Mucosa of descending colon (tissue), 3 donors: ENCODE results near the gene ERO1A. TPM values are rescaled to one million over a fixed set of nuclear protein-coding genes. Genes with fewer than 3 reads are reported as not detected.

ENCODE experiments used
- ATAC-seq: fragments of 200-7000 bp; cut with Tn5 transposase; one replicate; pipeline ENCODE4 v1.9.1; 2020; ENCODE audit warnings: mild to moderate bottlenecking, moderate library complexity
- DNase-seq, 3 donors: peaks; one replicate each; pipeline ENCODE4 v3.0.0-alpha.2; 2020
- H3K36me3 ChIP-seq: fragments of 200-600 bp; one replicate; pipeline ENCODE4 v1.8.0; 2021; ENCODE audit warnings: low read depth, mild to moderate bottlenecking
- H3K4me1 ChIP-seq: fragments of 200-600 bp; one replicate; pipeline ENCODE4 v1.8.0; 2021; ENCODE audit warnings: low read depth, mild to moderate bottlenecking
- H3K4me3 ChIP-seq: fragments of 200-600 bp; one replicate; pipeline ENCODE4 v1.8.0; 2021; ENCODE audit warnings: mild to moderate bottlenecking
- H3K9me3 ChIP-seq: fragments of 200-600 bp; one replicate; pipeline ENCODE4 v1.8.0; 2021; ENCODE audit warnings: mild to moderate bottlenecking
- CTCF ChIP-seq: fragments of 200-600 bp; IDR thresholded peaks from one replicate; pipeline ENCODE4 v1.8.0; 2022; ENCODE audit warnings: antibody characterized with exemption, mild to moderate bottlenecking
- intact Hi-C, 2 donors: fragments of 100-400 bp; cut with DNase I in 1 of 2; cut with micrococcal nuclease in 1 of 2; formaldehyde crosslinking; loops; one replicate each; pipeline versions ENCODE4 v1.11.0 to v1.11.1; 2022; cut with DNase I, micrococcal nuclease
- total RNA-seq, 3 donors: library from RNA; stranded (reverse); fragmentation: NEBNext Ultra II Directional in 2 of 3; extraction: Animal tissue kit (Norgen Biotek cat#: 25700) in 2 of 3; gene quantifications; one replicate each; pipeline versions ENCODE4 v1.2.1 to v1.2.4, GENCODE V29; 2021 to 2023
- donor health status: DM: no; HTN: no; CAD: no; lungs with moderate emphysema.
- donor health status: DM: no; HTN: no; CAD: no.
- donor health status: DM: no; HTN: yes; CAD: no.

The ERO1A gene
- total RNA-seq, 3 donors from 2014 or later: 45.1 to 67.5 (median 55.4) TPM

GRCh38 chr14:52618602-52619001 lies 76.8 kb downstream of the ERO1A start:
- H3K9me3 ChIP-seq: no peaks in the 10 kb centered on the region
- no peak for DNase-seq
- no peaks in the 10 kb centered on the region for H3K36me3 ChIP-seq
- no peak for ATAC-seq
- H3K4me1 ChIP-seq: no peaks in the 10 kb centered on the region
- intact Hi-C loops: no loop called here
- TF ChIP-seq CTCF: no peak
- H3K4me3 ChIP-seq: no peak overlapping the region

GRCh38 chr14:52610187-52610586 lies 85.2 kb downstream of the ERO1A start:
- H3K4me1 ChIP-seq: no peaks in the 10 kb centered on the region
- intact Hi-C loops: no loop called here

GRCh38 chr14:52609445-52610044 lies 85.8 kb downstream of the ERO1A start:
- ATAC-seq: peak; percentile 34
- peak in 2 of 3 donors; percentile 4 to 29 for DNase-seq
- no peaks in the 10 kb centered on the region for H3K36me3 ChIP-seq
- intact Hi-C loops: no loop called here
- TF ChIP-seq CTCF: no peak
- H3K4me1 ChIP-seq: no peaks in the 10 kb centered on the region
- no peak overlapping the region for H3K4me3 ChIP-seq
- H3K9me3 ChIP-seq: peaks cover 4% of the 10 kb centered on the region

More at GRCh38 chr14:52610187-52610586, 85.2 kb downstream of the ERO1A start:
- TF ChIP-seq CTCF: no peak
- ATAC-seq: no peak
- Histone ChIP-seq H3K36me3 (no peaks in the 10 kb centered on the region), H3K9me3 (no peaks in the 10 kb centered on the region), H3K4me3 (no peak overlapping the region)
- no peak for DNase-seq

GRCh38 chr14:52607061-52607460 lies 88.3 kb downstream of the ERO1A start:
- no peak overlapping the region for H3K4me3 ChIP-seq
- no peaks in the 10 kb centered on the region for H3K36me3 ChIP-seq
- no peak for DNase-seq
- intact Hi-C loops: no loop called here
- no peak for ATAC-seq
- no peaks in the 10 kb centered on the region for H3K4me1 ChIP-seq
- peaks cover 4% of the 10 kb centered on the region for H3K9me3 ChIP-seq
- no peak for TF ChIP-seq CTCF

GRCh38 chr14:52602131-52602530 lies 93.2 kb downstream of the ERO1A start:
- Histone ChIP-seq H3K36me3 (no peaks in the 10 kb centered on the region), H3K9me3 (peaks cover 4% of the 10 kb centered on the region), H3K4me3 (no peak overlapping the region), H3K4me1 (no peaks in the 10 kb centered on the region)
- intact Hi-C loops: no loop called here
- TF ChIP-seq CTCF: no peak
- DNase-seq: no peak
- no peak for ATAC-seq

GRCh38 chr14:52599974-52600373 lies 95.4 kb downstream of the ERO1A start:
- TF ChIP-seq CTCF: no peak
- no peak for DNase-seq
- intact Hi-C loops: no loop called here
- Histone ChIP-seq H3K4me1 (no peaks in the 10 kb centered on the region), H3K4me3 (no peak overlapping the region), H3K36me3 (no peaks in the 10 kb centered on the region), H3K9me3 (peaks cover 2% of the 10 kb centered on the region)
- ATAC-seq: no peak
